Epidermal melanocyte (primary cell): ENCODE measurements around the gene EFHD1.

Experiments
- DNase-seq: peaks from one replicate; pipeline ENCODE4 v3.0.0; 2011; ENCODE audit warnings: low spot score; ENCODE audit not compliant: insufficient read length

The EFHD1 gene, protein sequence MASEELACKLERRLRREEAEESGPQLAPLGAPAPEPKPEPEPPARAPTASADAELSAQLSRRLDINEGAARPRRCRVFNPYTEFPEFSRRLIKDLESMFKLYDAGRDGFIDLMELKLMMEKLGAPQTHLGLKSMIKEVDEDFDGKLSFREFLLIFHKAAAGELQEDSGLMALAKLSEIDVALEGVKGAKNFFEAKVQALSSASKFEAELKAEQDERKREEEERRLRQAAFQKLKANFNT

DNA sequence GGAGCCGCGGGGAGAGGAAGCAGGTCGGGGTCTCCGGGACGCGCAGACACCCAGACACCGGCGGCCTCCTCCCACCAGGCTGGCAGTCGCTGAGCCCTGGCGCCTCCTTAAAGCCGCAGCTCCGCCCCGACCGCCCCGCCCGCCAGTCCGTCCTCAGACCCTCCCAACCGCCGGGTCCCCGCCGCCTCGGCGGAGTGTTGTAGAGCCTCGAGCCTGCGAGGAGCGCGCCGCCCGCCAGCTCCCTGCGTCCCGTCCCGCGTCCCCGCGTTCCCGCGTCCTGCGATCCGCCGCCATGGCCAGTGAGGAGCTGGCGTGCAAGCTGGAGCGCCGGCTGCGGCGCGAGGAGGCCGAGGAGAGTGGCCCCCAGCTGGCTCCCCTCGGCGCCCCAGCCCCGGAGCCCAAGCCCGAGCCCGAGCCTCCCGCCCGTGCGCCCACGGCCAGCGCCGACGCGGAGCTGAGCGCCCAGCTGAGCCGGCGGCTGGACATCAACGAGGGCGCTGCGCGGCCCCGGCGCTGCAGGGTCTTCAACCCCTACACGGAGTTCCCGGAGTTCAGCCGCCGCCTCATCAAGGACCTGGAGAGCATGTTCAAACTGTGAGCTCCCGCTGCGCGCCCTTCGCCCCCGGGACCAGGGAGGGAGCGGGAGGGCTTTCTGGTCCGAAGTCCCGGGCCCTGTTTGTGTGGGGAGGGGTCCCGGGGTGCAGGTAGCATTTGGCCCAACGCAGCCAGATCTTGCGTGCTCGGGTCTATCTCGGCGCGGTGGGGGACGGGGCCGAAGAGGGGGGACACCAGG, at the start of gene EFHD1:
Gene EFHD1 (plus strand): TSS at position 192 of the 793 bp plus-strand sequence. CDS start 101 bp downstream, at position 293.
- DNase-seq: peak; percentile 61

DNA sequence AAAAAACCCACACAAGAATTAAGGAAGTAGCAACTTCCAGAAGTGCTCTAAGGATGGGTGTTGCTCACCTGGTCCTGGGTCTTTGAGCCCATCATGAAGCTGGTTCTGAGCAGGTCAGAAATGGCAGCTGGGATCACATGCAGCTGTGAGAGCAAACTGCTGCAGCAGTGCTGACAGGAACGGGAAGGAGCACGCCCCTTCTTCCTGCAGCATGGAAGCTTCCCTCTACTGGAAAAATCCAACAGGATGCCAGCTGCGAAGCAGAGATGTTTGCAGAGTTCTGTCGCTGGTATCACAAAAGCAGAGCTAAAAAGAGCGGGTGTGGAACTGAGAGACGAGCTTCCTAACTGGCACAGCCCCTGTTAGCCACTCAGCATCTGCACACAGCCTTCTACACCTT, 49.2 kb upstream of the EFHD1 start:
- DNase-seq: no peak

DNA sequence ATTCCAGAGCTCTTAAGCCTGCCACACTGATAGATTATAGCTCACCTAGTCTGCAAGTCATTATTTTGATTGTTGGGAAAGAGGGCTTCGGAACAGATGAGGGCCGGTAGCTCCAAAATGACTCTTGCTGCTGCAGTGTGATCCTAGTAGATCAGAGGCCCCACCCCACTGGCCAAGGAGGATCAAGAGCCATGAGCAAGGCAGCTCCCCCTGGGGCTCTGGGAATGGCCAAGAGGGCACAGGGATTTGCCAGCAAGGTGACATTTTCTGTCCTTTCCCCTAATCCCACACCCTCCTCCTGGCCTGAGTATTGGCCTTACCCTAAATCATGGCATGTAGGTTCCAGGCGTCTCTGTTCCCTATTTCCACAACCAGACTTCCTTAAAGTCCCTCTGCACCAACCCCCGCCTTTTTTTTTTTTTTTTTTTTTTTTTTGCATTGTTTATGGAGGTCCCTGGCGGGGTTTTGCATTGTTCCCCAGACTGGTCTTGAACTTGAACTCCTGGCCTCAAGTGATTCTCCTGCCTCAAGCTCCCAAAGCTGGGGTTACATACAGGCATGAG, 46.4 kb upstream of the EFHD1 start:
- no peak for DNase-seq

DNA sequence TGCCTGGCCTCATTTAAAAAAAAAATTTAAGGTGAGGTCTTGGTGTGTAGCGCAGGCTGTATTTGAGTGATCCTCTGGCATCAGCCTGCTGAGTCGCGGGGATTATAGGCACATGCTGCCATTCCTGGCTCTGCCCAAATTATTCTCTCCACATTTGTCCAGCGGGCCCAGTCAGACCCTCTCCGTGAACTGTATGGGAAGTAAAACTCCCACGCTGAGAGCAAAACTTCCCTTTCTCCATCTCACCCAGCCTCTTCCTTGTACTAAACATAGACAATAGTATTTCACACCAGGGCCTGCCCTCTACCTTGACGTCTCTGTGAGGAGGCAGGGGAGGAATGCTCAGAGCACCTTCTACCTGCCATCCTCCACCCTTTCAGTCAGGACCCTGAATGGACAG, 45.9 kb upstream of the EFHD1 start:
- DNase-seq: no peak

DNA sequence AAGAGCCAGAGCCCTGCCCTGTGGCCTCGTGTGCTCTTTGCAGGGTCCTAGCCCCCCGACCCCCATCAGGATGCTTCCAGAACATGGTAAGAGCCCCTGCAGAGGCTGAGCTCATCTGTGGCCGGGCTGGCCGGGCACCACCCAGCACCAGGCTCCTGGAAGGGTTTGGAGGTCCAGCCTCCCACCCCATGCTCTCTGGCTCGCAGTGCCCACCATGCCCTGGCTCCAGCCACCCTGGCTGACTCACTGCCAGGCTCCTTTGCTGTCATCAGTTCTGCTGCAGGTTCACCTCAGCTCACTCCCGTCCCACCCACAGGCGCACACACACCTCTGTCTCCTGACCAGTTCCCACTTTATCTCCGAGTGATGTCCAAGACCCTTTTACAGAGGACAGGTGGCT, 45.4 kb upstream of the EFHD1 start:
- no peak for DNase-seq

DNA sequence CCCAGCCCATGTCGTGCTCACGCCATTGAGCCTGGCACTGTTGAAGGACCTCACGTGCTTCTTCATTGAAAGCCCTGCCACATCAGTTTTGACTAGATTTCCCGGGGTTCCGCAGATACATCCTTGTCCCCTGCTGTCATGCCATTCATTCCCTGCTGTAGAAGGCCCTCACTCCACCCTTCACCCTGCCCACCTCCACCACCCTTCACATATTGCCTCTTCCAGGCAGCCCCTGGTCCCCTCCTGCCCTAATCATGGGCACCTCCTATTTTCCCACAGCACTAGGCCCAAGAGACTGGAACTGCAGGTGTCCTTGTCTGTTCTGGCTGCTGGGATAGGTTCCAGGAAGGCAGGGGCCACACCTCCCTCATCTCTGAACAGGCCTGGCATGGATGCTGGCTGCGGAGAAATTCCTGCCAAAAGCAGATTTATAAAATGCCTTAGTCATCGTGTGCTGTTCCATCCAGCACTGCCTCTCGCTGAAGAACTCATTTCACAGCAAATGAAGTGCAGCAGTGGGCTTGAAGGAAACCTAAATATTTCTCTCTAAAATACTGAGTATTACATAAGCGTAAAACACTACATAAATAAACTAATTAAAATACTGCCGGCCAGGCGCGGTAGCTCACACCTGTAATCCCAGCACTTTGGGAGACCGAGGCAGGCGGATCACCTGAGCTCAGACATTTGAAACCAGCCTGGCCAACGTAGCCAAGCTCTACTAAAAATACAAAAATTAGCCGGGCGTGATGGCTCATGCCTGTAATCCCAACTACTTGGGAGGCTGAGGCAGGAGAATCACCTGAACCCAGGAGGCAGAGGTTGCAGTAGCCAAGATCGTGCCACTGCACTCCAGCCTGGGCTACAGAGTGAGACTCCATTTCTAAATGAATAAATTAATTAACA, 44.5 kb upstream of the EFHD1 start:
- DNase-seq: no peak

DNA sequence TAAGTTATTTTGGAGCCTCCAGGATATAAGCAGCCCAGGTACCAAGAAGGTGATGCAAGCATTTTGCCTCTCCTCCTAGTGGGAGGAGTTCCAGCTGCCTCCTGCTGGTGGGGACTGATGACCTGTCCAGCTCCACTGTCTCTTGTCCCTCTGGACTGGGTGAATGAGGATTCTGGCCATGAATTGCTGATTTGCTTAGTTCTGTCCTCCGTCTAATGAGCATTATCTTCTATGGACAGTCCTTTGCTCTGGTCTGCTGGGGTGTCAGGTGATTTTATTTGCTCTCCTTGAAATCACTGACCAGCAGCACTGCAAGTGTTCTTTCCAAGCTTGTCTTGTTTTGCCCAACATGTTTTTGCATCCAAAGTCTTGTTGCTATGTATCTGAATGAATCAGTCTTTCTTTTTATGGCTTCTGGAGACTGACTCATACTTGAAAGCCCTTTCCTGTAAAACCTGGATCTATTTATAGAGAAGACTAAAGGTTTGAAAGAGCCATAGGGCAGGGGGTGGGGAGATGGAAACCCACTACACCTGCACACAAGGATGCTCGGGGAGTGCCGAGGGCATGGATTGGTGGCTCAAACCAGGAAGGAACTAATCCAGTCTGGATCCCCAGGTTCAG, 40.5 kb upstream of the EFHD1 start:
- DNase-seq: no peak

DNA sequence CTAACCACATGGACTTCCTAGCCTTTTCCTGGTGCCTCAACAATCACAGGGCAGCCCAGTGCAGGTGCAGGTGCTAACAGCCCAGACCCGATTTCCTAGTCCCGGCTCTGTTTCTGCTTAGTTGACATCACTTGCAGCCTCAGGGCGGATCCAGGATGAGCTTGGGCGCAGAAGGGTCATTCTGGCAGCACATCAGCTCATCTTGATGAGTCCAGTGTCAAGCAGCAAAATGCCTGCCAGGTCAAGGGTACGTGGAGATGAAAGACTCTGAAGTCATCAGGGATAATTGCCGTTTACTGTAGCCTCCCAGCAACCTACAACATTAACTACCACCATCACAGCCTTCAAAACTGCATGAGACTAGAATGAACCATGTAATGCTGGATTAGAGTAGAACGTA, 39.4 kb upstream of the EFHD1 start:
- no peak for DNase-seq

DNA sequence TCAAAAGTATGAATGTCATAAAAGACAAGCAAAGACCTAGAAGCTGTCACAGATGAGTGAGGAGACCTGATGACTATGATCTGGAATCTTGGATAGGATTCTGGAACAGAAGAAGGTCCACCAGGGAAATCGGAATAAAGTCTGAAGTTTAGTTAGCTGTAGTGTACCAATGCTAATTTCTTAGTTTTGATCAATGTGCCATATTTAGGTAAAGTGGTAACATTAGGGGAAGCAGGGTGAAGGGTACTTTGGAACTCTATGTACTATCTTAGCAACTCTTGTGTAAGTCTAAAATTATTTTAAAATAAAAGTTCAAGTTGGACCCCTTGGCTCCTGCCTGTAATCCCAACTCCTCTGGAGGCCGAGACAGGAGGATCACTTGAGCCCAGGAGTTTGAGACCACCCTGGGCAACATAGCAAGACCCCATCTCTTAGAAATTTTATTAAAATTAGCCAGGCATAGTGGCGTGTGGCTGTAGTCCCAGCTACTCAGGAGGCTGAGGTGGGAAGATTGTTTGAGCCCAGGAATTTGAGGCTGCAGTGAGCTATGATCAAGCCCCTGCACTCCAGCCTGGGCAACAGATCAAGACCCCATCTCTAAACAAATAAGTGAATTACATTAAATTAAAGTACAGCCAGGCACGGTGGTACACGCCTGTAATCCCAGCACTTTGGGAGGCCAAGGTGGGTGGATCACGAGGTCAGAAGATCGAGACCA, 35.9 kb upstream of the EFHD1 start:
- DNase-seq: no peak

DNA sequence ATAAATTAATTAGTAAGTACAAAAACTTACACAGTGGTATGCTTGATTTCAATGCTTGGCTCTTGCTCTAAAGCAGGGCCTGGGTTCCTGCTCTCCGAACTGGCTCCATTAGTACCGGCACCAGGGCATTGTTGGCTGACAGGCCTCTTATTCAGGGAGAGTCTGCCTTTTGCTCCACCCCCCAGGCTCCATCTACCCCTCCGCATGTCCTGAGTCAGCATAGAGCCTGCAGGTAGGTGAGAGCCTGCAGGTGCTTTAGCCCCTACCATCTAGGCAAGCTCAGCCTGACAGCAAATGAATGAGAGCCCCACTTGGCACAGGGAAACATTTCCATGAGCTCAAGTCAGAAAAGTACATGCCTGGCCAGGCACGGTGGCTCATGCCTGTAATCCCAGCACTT, 35.1 kb upstream of the EFHD1 start:
- DNase-seq: no peak

DNA sequence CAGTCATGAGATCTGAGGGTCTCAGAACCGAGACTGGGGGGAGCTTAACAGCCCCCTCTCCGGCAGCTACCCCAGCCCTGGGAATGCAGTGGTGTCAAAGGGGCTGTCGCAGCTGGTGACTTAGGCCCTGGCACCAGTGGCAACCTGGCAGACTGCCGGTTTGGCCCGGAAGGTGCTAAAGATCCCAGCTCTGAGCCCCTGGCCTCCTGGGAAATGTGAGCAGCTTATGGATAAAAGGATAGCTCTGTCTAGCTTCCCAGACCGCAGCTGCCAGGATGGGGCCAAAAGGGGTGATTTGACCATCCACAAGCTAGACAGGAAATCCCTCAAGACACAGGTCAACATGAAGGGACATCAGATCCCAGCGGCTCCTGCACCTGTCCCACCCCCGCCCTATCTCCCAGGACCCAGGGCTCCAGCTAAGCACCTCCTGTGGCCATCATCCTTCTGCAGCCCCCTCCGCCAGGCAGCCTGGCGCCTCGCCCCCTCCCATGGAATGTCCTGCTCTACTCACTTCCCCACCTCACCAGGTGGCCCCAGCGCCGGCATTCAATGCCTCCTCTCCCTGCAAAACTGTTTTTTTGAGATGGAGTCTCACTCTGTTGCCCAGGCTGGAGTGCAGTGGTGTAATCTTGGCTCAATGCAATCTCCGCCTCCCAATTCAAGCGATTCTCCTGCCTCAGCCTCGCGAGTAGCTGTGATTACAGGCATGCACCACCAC, 33.2 kb upstream of the EFHD1 start:
- DNase-seq: no peak

DNA sequence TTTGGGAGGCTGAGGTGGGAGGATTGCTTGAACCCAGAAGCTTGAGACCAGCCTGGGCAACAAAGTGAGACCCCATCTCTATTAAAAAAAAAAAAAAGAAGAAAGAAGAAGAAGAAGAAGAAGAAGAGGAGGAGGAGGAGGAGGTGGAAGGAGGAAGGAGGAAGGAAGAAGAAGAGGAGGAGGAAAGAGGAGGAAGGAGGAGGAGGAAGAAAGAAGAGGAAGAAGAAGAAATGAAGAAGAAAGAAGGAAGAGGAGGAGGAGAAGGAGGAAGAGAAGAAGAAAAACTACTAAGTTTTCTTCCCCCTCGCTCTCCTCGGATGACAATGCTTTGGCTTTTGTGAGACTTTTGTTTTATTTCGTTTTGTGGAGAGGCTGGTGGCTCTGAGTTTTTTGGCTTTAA, 30.1 kb upstream of the EFHD1 start:
- no peak for DNase-seq

DNA sequence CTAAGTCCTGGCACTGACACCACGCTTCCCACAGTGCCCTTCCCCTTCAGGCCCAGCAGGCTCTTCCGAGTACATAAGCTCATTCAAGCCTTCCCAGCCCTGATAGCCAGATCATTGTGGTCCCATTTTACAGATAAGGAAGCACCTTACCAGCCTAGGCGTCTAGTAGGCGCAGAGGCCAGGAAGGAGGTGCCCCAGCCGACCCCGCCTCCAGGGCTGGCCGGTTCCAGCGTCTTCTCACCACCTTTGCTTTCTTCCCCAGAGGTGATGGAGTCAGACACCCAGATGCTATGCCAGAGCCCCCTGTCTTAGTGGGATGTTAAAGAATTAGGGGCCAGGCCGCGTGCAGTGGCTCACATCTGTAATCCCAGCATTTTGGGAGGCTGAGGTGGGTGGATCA, 28.9 kb upstream of the EFHD1 start:
- DNase-seq: no peak

DNA sequence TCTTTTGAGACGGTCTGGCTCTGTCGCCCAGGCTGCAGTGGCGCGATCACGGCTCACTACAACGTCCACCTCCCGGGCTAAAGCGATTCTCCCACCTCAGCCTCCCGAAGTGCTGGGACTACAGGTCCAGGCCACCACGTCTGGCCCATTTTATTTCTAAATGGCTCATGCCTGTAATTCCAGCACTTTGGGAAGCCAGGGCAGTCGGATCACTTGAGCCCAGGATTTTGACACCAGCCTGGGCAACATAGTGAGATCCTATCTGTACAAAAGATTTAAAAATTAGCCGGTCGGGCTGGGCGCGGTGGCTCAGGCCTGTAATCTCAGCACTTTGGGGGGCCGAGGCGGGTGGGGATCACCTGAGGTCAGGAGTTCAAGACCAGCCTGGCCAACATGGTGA, 26.4 kb upstream of the EFHD1 start:
- DNase-seq: no peak

DNA sequence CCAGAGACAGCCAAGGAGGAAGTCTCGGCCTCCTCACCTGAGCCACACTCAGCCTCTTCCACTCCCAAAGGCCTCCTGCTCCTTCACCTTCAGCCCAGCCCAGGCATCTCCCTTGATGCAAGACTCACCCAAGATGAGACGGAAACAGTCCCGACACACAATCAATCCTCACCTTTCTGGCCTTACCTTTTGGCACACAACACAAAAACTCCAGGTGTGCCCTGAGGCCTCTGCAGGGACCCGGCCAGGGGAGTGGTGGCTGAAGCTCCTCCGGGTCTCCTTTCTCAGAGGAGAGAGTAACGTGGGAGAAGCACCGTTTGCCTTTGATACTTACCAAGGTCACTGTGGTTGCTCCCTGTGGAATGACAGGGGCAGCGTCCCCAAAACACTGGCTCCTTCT, 23.8 kb upstream of the EFHD1 start:
- no peak for DNase-seq

DNA sequence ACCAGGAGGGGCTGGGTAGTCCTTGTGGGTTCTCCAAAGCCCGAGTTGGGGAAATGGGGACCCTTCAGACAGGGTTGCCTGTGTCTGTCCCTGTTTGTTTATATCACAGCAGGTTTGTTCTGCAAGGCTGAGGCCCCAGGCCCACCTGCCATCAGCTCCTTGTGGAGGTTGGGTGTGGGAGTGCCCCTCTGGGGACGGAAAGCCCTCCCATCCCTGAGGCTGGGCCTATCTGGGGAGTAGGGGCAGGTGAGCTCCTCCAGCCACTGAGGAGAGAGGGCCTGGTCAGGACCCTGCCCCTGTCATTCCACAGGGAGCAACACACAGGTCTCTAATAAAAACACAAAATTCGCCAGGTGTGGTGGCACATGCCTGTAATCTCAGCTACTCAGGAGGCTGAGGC, 23.3 kb upstream of the EFHD1 start:
- DNase-seq: no peak

DNA sequence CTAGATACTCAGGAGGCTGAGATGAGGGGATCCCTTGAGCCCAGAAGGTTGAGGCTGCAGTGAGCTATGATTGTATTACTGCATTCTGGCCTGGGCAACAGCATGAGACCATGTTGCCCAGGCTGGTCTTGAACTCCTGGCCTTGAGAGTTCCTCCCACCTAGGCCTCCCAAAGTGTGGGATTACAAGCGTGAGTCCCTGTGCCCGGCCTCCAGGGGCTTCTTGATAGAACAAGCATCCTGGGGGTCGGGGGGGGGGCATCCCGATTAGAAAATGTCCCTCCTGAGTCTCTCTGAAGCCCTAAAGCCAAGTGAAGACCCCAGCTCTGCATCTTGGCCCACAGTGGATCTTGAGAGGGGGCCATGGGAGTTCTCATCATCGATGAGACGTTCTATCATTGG, 22.3 kb upstream of the EFHD1 start:
- no peak for DNase-seq

DNA sequence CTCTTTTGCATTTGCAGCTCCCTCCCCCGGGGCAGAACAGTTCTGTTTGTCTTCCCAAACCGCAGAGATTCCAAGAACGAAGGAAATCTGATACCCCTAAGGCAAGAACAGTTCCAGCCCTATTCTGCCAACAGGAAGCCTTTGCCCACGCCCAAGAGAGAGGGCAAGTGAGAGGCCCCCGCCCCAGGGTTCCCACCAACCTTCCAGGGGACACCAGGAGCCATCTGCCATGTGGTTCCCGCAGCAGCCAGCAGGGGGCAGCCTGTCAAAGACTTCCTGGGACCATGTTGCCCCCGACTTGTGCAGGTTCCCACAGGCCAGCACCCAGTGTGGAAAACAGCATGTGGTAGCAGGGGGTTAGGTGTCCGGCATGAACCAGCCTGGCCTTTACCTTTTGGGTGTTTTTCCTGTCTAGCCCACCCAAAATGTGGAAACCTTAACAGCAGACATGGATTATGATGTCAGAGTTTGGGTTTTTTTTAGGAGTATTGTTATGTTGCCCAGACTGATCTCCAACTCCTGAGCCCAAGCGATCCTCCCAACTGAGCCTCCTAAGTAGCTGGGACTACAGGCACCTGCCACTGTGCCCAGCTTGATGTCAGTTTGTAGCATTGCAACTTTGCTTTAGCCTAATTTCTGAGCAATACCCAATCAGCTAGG, 21.7 kb upstream of the EFHD1 start:
- peak; percentile 85 for DNase-seq

DNA sequence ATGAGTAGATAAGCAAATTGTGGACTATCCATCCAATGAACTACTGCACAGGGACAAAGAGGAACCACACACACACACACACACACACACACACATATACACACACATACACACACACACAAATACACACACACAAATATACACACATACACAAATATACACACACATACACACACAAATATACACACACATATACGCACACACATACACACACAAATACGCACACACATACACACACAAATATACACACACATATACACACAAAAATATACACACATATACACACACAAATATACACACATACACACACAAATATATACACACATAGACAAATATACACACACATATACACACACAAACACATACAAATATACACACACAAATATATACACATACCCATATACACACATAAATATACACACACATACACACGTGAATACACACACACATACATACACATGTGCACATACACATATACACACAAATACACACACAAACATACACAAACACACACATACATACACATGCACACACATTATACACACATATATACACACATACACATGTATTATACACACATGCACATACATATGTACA, 19.8 kb upstream of the EFHD1 start:
- no peak for DNase-seq
